Activated naive CD4-positive, alpha-beta T cell treated with Interleukin-2 at 50 U/mL for 16 hours (primary cell): ENCODE data around the gene FGFRL1.

ENCODE experiments used
- DNase-seq: peaks from one replicate; pipeline ENCODE4 v3.0.0-alpha.2; 2020

The FGFRL1 gene

GRCh38 chr4:1055721-1056590, 44.5 kb downstream of the FGFRL1 start:
- peak; percentile 80 for DNase-seq

- no peak for DNase-seq
These were observed 45.4 kb downstream of the FGFRL1 start for GRCh38 chr4:1056671-1057402.

- no peak for DNase-seq
These were observed 45.9 kb downstream of the FGFRL1 start for GRCh38 chr4:1057403-1057745.

GRCh38 chr4:1058198-1058996, 47.0 kb downstream of the FGFRL1 start:
- DNase-seq: no peak

- DNase-seq: no peak
These were observed 47.7 kb downstream of the FGFRL1 start for GRCh38 chr4:1058997-1059665.

- no peak for DNase-seq
These were observed 48.7 kb downstream of the FGFRL1 start for GRCh38 chr4:1060121-1060520.

GRCh38 chr4:1060621-1061020, 49.2 kb downstream of the FGFRL1 start:
- DNase-seq: no peak

GRCh38 chr4:1061056-1061700, 49.8 kb downstream of the FGFRL1 start:
- no peak for DNase-seq

GRCh38 chr4:1061760-1062159, 50.3 kb downstream of the FGFRL1 start:
- no peak for DNase-seq

- no peak for DNase-seq
These were observed 51.0 kb downstream of the FGFRL1 start for GRCh38 chr4:1062419-1062818.

- DNase-seq: no peak
These were observed 54.3 kb downstream of the FGFRL1 start for GRCh38 chr4:1065732-1066131.

- no peak for DNase-seq
These were observed 58.0 kb downstream of the FGFRL1 start for GRCh38 chr4:1069394-1069793.

- DNase-seq: peak; percentile 48
These were observed 61.5 kb downstream of the FGFRL1 start for GRCh38 chr4:1072830-1073446.

GRCh38 chr4:1074077-1074476, 62.7 kb downstream of the FGFRL1 start:
- no peak for DNase-seq

GRCh38 chr4:1075225-1075624, 63.8 kb downstream of the FGFRL1 start:
- DNase-seq: no peak

GRCh38 chr4:1075809-1076699, 64.6 kb downstream of the FGFRL1 start:
- no peak for DNase-seq
